ENCODE data around the gene ACY1.

DNA sequence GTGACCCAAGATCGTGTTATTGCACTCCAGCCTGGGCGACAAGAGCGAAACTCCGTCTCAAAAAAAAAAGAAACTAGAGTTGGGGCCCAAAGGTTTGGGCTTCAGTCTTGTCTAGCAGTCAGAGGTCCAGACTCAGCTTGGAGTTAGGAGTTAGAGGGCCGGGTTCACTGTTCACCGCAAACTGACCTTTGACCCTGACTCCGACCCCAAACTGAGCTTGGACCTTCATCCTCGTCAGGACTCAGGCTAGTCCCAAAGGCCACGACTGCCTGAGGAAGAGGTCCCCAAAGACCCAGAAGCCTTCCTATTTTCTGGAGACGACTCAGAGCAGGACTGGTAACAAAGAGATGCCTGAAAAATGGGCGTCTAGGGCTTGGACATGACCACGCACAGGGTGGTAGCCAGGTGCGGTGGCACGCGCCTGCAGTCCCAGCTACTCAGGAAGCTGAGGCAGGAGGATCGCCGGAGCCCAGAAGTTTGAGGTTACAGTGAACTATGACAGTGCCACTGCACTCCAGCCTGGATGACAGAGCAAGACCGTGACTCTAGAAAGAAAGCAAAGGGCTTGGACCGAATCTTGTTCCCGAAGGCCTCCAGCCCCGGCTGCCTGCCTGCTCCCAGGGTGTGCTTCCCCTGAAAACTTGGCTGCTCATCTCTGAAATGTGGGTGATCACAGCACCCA lies 35.1 kb downstream of the ACY1 start:
- TF ChIP-seq CTCF (optimal IDR thresholded peaks at IDR 0.05 in 1 of 3, IDR thresholded peaks at IDR 0.05 in 1 of 3, conservative IDR thresholded peaks at IDR 0.05 in 1 of 3; ENCODE audit: extremely low read depth in 1 of 3, insufficient read depth in 2 of 3, low read length in 3 of 3) = no peak
- no peak for TF ChIP-seq EZH2 (IDR thresholded peaks at IDR 0.05; ENCODE audit: low read length)
